ENCODE data around the gene WDR47. TPM values are rescaled to one million over a fixed set of nuclear protein-coding genes. Genes with fewer than 3 reads are reported as not detected.
"Not testable (repeated sequence)": the region's sequence is repeated elsewhere in the genome, so short reads cannot be mapped to it uniquely, and the experiment has no call there.

The WDR47 gene
- total RNA-seq, 1 donor from 2014 or later, result 15.2 TPM

DNA sequence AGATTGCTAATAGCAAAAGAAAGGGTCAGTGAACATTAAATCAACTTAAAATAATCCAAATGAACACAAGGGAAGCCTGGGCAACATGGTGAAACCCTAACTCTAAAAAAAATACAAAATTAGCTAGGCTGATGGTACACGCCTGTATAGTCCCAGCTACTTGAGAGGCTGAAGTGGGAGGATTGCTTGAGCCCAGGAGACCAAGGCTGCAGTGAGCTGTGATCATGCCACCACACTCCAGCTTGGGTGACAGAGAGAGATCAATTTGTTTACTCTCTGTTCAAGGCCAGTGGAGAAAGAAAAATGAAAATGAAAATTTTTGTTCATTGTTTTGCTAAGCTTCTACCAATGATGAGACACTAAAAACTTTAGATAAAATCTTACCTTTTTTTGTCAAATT, 24.8 kb downstream of the WDR47 start:
- H3K9me3 Mint-ChIP-seq, result peaks cover 4% of the 10 kb centered on the region
- H3K27me3 Mint-ChIP-seq, result no peaks in the 10 kb centered on the region
- H3K36me3 Mint-ChIP-seq, result peaks cover 28% of the 10 kb centered on the region
- no peak overlapping the region for H3K27ac Mint-ChIP-seq
- H3K4me1 Mint-ChIP-seq (ENCODE audit: unreplicated experiment), result peaks cover 4% of the 10 kb centered on the region
- TF ChIP-seq, protein P1, sequence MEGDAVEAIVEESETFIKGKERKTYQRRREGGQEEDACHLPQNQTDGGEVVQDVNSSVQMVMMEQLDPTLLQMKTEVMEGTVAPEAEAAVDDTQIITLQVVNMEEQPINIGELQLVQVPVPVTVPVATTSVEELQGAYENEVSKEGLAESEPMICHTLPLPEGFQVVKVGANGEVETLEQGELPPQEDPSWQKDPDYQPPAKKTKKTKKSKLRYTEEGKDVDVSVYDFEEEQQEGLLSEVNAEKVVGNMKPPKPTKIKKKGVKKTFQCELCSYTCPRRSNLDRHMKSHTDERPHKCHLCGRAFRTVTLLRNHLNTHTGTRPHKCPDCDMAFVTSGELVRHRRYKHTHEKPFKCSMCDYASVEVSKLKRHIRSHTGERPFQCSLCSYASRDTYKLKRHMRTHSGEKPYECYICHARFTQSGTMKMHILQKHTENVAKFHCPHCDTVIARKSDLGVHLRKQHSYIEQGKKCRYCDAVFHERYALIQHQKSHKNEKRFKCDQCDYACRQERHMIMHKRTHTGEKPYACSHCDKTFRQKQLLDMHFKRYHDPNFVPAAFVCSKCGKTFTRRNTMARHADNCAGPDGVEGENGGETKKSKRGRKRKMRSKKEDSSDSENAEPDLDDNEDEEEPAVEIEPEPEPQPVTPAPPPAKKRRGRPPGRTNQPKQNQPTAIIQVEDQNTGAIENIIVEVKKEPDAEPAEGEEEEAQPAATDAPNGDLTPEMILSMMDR (conservative IDR thresholded peaks at IDR 0.05), result no peak
- H3K4me3 Mint-ChIP-seq, result no peak overlapping the region
- DNase-seq (ENCODE audit: extremely low spot score, unreplicated experiment), result no peak

DNA sequence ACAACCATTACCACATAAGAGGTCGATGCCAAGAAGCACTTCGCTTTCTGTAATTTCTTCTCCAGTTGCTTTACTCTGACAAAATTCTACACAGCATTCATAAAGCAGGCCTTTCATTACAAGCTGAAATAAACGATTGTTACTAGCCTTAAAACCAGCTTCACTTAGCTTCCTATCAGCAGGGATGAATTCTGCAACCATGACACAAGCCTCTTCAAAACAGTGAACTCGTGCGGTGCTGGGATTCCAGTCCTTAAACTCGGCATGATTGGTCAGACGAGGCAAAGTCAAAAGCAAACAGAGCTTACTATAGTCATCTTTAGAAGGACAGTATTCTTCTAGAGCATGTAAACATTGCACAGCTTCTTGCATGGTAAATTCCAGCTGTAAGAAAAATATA, 30.6 kb downstream of the WDR47 start:
- no peak for DNase-seq (ENCODE audit: extremely low spot score, unreplicated experiment)
- Mint-ChIP-seq H3K36me3 (peaks cover 19% of the 10 kb centered on the region), H3K27me3 (no peaks in the 10 kb centered on the region), H3K27ac (no peak overlapping the region), H3K4me1 (ENCODE audit: unreplicated experiment) (peaks cover 4% of the 10 kb centered on the region), H3K9me3 (no peaks in the 10 kb centered on the region), H3K4me3 (no peak overlapping the region)
- TF ChIP-seq, protein P1 (conservative IDR thresholded peaks at IDR 0.05), result no peak

DNA sequence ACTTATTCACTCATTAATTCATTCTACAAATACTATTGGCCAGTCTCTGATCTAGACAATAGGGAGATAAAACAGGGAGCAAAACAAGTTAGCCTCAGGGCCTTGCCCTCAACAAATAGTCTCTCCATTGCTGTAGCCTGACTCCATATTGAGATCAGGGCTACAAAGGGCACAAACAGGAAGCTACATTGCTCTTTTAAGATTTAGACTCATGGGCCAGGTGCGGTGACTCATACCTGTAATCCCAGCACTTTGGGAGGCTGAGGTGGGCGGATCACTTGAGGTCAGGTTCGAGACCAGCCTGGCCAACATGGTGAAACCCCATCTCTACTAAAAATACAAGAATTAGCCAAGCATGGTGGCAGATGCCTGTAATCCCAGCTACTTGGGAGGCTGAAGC, 45.3 kb downstream of the WDR47 start:
- DNase-seq (ENCODE audit: extremely low spot score, unreplicated experiment); H3K4me1 Mint-ChIP-seq (ENCODE audit: unreplicated experiment); H3K4me3 Mint-ChIP-seq; H3K27me3 Mint-ChIP-seq; H3K9me3 Mint-ChIP-seq; H3K27ac Mint-ChIP-seq: not testable (repeated sequence)
- H3K36me3 Mint-ChIP-seq, result peaks cover 35% of the 10 kb centered on the region

DNA sequence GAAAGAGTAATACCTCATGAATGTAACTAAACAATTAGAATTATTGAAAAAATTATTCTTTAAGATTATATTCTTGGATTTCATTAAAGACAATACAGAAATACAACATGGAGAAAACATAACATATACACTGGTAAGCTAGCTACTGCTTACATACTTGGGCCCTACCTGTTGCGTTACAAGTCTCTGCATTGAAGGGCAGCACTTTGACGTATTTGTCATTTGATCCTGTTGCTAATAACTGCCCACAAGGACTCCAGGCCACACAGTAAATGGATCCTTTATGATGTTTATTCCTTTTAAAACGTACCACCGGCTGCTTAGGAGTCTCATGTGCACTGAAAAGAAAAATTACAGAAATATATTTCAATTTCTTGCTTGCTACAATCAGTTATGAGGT, 58.8 kb downstream of the WDR47 start:
- no peak for DNase-seq (ENCODE audit: extremely low spot score, unreplicated experiment)
- H3K27me3 Mint-ChIP-seq, result no peaks in the 10 kb centered on the region
- H3K27ac Mint-ChIP-seq, result no peak overlapping the region
- no peak overlapping the region for H3K4me3 Mint-ChIP-seq
- peaks cover 16% of the 10 kb centered on the region for H3K36me3 Mint-ChIP-seq
- H3K4me1 Mint-ChIP-seq (ENCODE audit: unreplicated experiment), result no peaks in the 10 kb centered on the region
- TF ChIP-seq, protein P1 (conservative IDR thresholded peaks at IDR 0.05), result no peak
- no peaks in the 10 kb centered on the region for H3K9me3 Mint-ChIP-seq

DNA sequence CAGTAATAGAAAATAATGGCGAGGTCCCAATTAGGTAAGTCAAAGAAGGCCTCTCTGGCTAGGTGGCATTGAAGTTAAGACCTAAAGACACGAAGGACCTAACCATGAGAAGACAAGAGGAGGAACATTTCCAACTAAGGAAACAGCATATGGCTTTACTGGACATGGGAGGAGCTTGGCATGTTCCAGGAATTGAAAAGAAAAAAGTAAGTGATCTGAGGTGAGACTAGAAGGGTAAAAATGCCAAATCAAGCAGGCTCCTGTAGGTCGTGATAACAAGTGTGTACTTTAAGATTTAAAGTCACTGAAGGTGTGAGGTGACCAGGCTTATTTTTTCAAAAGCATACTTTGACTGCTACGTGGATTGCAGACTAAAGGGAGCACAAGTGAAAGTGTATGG, 65.2 kb downstream of the WDR47 start:
- Mint-ChIP-seq H3K36me3 (peaks cover 21% of the 10 kb centered on the region), H3K27me3 (no peaks in the 10 kb centered on the region), H3K4me3 (no peak overlapping the region), H3K27ac (no peak overlapping the region), H3K4me1 (ENCODE audit: unreplicated experiment) (no peaks in the 10 kb centered on the region), H3K9me3 (no peaks in the 10 kb centered on the region)
- TF ChIP-seq, protein P1 (conservative IDR thresholded peaks at IDR 0.05), result no peak
- DNase-seq (ENCODE audit: extremely low spot score, unreplicated experiment), result no peak

DNA sequence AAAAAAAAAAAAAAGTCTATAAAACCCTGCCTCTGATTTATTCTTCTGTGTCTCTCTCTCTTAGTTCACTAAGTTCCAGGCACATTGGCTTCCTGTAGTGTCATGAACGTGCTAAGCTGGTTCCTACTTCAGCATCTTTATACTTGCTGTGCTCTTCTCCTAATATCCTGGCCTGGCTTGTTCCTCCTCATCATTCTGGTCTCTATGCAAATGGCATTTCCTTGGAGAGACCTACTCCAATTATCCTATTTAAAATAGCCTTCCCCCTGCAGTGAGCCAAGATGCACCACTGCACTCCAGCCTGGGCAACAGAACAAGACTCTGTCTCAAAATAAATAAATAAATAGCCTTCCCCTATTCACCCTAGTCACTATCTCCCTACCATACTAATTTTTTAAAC, 69.0 kb downstream of the WDR47 start:
- Mint-ChIP-seq H3K4me3 (no peak overlapping the region), H3K9me3 (no peaks in the 10 kb centered on the region), H3K27ac (no peak overlapping the region), H3K27me3 (no peaks in the 10 kb centered on the region), H3K4me1 (ENCODE audit: unreplicated experiment) (no peaks in the 10 kb centered on the region), H3K36me3 (peaks cover 20% of the 10 kb centered on the region)
- no peak for DNase-seq (ENCODE audit: extremely low spot score, unreplicated experiment)
- TF ChIP-seq, protein P1 (conservative IDR thresholded peaks at IDR 0.05), result no peak

Data from type B pancreatic cell (in vitro differentiated cells).